Dedifferentiated amniotic fluid mesenchymal stem cell (primary cell): Measurements from ENCODE around the gene TLR9.
"Not testable (repeated sequence)": the region's sequence is repeated elsewhere in the genome, so short reads cannot be mapped to it uniquely, and the experiment has no call there.

Experiments used
- DNase-seq: peaks from one replicate; pipeline ENCODE4 v3.0.0-alpha.2; 2016; ENCODE audit errors: extremely low spot score

TLR9 gene, protein sequence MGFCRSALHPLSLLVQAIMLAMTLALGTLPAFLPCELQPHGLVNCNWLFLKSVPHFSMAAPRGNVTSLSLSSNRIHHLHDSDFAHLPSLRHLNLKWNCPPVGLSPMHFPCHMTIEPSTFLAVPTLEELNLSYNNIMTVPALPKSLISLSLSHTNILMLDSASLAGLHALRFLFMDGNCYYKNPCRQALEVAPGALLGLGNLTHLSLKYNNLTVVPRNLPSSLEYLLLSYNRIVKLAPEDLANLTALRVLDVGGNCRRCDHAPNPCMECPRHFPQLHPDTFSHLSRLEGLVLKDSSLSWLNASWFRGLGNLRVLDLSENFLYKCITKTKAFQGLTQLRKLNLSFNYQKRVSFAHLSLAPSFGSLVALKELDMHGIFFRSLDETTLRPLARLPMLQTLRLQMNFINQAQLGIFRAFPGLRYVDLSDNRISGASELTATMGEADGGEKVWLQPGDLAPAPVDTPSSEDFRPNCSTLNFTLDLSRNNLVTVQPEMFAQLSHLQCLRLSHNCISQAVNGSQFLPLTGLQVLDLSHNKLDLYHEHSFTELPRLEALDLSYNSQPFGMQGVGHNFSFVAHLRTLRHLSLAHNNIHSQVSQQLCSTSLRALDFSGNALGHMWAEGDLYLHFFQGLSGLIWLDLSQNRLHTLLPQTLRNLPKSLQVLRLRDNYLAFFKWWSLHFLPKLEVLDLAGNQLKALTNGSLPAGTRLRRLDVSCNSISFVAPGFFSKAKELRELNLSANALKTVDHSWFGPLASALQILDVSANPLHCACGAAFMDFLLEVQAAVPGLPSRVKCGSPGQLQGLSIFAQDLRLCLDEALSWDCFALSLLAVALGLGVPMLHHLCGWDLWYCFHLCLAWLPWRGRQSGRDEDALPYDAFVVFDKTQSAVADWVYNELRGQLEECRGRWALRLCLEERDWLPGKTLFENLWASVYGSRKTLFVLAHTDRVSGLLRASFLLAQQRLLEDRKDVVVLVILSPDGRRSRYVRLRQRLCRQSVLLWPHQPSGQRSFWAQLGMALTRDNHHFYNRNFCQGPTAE

DNA sequence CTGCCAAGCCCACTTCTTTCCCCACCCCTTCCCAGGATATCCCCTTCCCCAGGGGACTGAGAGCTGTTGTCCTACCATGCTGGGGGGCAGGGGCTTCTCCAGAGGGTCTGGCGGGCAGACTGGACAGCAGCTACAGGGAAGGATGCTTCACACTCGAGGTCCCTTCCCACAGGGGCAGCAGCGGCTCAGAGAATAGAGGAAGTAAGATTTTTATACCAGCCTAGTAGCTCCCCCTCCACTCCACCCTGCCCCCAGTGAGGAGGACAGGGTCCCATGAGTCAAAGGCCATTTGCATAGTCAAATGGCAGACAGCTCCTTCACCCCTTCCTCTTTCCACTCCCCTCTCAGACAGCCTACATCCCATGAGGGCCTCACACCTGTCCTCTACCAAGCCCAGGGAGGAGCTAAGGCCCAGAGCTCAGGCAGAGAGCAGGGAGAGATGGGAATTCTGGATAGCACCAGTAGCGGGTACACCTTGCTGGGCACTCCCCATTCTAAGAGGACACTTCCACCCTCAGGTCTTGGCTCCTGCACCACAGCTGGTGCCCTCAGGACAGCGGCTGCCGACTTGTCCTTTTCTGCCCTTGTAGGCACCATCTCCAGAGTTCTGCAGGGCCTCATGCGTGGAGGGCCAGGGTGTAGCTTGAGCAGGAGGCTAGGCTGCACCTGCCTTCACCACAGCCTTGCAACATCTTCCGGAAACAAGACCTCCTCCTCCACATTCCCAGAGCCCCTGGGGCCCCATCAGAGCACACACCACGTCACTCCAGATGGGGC, at the start of gene TLR9:
Gene TLR9, minus strand, starts transcription at position 194 of the 777 bp plus-strand sequence. Its CDS starts 116 bp downstream, at position 78.
- no peak for DNase-seq

DNA sequence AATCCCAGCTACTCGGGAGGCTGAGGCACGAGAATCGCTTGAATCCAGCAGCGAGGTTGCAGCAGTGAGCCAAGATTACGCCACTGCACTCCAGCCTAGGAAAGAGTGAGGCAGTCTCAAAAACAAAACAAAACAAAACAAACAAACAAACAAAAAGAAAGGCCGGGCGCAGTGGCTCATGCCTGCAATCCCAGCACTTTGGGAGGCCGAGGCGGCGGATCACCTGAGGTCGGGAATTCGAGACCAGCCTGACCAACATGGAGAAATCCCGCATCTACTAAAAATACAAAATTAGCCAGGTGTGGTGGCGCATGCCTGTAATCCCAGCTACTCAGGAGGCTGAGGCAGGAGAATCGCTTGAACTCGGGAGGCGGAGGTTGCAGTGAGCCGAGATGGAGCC, 49.3 kb upstream of the TLR9 start:
- not testable (repeated sequence) for DNase-seq

DNA sequence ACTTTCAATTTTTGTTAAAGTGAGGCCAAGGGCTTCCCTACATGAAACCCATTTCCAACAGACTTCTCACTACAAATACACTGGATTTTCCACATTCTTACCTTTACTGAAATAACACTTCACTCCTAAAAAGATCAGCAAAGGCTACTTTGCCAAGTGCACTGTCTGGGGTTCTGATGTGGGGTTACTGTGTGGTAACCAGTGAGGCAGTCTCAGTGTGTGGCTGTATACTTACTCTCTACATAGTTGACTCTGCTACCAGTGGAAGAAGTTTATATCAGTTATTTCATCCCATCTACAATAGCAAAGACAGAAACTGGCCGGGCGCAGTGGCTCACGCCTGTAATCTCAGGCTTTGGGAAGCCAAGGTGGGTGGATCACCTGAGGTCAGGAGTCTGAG, 47.4 kb upstream of the TLR9 start:
- no peak for DNase-seq

DNA sequence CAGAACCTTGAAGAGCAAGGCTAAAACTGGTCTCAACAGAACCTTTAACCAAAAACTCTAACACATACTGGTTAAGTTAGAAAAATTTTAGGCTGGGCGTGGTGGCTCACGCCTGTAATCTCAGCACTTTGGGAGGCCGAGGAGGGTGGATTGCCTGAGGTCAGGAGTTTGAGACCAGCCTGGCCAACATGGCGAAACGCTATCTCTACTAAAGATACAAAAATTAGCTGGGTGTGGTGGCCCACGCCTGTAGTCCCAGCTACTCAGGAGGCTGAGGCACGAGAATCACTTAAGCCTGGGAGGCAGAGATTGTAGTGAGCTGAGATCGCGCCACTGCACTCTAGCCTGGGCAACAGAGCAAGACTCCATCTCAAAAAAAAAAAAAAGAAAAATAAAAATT, 46.7 kb upstream of the TLR9 start:
- not testable (repeated sequence) for DNase-seq

DNA sequence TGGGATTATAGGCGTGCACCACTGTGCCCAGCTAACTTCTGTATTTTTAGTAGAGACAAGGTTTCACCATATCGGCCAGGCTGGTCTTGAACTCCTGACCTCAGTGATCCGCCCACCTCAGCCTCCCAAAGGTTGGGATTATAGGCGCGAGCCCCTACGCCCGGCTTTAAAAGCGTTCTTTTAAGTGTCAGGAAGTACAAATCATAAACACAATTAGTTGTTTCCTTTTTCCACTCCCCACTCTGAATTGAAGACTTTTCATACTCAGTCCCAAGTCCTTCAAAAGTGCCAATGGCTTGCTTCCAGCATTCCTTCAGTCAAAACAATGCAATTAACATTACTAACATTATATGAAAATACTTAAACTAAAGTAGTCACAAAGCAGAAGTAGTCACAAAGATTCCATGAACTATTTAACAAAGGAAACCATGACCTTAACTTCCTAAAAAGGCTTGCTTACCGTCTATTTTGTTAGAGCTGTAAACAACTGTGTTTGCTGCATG, 44.9 kb upstream of the TLR9 start:
- no peak for DNase-seq

DNA sequence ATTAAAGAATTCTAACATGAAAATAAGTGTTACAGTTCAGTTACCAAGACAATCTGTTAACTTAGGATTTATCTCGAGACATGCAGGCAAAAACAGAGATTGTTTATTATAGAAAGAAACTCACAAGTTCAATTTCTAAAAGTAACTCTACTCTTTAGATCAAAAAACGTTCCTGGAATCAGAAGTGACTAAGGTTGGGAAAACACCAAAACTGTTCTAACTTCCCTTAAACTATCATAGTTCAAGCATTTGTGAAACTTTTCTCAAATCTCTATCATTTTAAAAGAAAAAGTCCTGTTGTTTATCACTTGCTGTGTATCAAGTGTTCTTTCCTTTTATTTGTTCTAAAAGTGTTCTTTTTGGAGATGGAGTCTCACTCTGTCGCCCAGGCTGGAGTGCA, 44.3 kb upstream of the TLR9 start:
- DNase-seq = no peak

DNA sequence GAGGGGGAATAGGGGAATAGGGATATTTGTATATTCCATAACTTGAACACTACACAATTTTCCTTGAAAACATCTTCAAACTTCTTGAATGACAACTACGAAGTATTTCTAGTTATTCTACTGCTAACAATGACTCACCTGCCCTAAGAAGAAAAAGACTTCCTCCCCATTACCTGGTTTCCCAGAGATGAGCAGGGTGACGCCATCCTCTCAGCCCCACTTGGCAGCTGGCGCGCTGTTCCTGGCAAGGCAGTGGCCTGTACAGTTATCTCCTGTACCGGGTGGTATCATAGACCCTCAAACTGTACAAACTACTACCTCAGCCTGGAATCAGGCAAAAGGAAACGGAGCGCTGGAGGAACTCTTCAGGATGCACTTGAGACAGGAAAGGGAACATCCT, 42.6 kb upstream of the TLR9 start:
- DNase-seq = no peak

DNA sequence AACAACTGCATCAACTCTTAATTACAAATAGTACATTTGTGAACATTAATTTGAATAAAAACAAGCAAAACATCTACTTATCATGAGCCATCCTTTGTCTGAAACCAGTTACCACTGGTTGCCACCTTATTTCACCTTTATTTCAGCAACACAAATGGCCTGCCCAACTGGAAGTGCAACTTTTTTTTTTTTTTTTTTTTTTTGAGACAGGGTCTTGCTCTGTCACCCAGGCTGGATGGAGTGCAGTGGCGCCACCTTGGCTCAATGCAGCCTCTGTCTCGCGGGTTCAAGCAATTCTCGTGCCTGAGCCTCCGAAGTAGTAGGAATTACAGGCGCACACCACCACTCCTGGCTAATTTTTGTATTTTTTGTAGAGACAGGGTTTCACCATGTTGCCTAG, 39.9 kb upstream of the TLR9 start:
- no peak for DNase-seq

DNA sequence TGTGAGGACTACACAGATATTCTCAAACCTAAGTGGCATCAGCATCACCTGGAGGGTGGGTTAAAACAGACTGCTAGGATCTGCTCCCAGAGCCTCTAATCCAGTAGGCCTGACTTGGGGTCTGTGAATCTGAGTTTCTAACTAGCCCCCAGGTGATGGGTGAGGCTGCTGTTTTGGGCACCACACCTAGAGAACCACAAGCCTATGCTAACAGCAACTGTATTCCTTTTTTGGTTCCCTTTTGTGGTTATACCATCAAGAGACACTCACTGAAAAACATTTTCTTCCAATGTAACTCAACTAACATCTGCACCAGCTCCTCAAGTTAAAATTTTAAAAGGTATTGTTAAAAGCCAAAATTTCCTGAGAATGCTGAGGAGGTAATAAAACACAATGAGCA, 37.0 kb upstream of the TLR9 start:
- no peak for DNase-seq

DNA sequence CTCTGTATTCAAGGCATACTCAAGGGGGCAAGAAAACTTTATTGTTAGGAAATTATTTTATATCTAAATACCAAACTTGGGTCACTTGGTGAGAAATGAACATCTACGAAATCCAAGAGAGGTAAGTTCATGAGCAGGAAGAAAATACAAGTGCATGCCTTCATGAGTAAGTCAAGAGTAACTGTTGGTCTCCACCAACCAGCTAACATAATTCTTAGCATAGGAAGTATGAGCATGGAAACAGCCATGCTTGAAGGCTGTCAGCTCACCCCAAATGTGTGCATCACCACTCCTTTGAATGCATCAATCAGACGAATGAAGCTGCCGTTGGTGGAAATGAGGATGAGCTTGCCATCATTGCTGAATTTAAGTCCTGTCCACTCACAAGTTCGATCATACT, 34.0 kb upstream of the TLR9 start:
- DNase-seq = no peak

DNA sequence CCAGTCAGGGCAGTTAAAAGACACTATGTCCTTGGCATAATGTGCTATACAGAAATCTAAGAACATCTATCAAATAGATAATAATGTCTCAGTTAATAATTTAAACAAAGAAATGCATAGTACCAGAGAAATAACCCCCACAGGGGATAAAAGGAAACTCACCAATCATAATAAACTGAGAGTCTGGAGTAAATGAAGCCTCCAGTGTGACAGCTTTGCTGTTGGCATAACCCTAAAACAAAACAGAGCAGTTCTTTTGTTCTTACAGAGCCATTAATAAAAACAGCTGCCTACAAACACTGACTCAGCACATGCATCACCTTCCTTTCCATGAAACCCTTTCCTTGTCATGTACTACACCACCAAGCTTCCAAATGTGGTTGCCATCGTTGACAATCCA, 33.6 kb upstream of the TLR9 start:
- DNase-seq = no peak

DNA sequence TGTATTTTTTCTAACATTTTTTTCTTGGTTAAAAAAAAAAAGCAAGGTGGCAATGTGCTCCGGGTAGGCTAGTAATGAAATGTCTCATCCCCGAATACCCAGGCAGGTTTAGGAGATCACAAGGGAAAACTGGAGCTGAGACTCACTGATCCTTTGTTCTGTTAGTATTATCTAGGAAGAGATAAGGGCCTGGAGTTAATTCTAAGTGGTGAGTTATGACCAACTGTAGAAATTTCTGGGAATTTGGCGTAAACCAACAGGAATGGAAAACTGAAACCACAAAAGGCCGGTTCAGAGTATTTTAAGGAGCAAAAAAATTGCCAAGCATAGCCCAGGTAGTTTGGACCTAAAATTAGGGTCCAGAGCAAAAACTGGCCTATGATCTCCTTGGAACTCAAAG, 32.5 kb upstream of the TLR9 start:
- no peak for DNase-seq

DNA sequence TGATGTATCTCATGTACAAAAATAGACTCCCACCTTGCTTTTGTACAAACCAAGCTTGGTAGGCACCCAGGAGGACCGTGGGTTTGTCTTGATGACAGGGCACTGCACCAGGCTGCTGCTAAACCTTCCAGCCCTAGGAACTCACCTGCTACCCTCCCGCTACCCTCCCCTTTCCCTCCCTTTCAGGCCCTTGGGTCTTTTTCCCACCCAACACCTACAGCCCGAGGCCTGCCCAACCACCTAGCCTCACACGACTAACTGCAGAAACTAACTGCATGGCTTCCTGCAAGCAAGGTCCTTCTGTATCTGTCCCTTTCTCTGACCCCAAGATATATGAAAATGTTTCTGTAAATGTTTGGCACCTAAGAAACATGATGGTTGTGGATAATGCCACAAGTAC, 31.2 kb upstream of the TLR9 start:
- no peak for DNase-seq

DNA sequence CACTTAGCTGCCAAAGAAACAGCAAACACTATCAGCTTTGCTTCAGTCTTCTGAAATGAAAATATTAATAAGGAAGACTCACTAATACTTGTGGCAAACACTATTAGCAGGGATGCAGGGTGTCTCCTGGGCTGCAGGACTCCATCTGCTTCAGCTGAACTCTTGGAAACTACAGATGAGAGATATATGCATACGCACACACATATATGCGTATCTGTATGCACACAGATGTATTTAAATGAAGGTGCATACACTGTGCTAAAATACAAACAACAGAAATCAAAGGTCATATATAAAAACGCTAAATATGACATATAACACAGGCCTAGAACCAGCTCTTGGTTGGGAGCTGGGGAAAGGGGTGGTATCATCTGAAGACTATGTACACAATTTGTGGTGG, 30.7 kb upstream of the TLR9 start:
- DNase-seq = no peak

DNA sequence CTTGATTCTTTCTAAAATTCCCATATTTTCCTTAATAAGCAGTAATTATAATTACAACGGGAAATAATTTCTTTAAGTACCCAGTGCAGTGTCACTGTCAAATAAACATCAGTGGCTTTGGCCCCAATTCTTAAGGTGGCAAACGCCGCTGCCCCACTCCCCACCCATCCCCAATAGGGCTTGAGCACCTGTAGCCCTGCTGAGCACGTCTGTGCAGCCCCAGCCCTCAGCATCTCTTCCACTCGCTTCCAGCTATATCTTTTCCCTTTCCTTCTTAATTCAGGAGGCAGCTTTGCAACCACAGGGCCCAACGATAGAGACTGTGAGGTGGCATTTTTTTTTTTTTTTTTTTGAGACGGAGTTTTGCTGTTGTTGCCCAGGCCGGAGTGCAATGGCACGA, 29.2 kb upstream of the TLR9 start:
- DNase-seq = no peak

DNA sequence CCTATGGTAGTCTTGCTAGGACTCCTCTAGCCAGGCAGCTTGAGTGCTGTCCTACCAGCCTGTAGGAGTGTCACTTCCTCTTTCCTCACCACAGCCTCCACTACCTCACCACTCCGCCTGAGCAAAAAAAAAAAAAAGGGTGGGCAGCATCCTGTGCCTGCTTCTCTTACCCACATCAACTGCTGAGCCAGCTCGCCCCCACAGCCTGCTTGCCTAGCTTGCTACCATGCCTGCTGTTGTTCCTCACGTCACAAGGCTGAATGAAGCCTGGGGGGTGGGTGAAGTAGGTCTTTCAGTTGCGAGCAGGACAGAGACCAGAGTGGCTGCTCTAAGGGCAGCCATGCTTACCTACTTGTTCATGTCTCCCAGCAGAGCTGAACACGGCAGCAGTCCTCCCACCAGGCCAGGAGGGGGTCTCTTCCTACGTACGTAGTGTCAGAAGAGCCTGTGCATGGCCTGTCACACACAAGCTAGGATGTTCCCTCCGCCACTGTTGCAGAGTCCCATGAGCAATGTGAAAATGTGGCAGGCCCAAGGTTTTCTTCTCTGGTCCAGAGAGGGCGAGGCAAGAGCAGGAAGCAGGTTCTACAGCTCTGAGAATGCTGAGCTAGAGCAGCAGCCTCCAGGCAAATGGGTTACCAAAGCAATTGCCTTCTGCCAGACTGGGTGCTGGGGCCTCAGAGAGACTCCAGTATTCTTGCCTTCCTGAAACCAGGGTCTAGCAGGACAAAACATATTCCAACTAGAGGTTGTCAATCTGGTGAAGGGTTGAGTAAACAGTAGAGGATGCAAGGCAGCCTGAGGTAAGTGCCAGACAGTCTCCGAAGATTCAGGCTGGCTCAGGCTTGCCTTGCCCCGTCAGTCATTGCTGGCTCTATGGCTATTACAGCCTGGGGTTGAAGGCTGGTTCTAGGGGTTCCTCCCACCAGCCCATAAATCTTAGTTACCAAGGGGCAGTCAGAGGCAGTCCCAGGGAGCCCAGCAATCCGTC, 28.2 kb upstream of the TLR9 start:
- no peak for DNase-seq

DNA sequence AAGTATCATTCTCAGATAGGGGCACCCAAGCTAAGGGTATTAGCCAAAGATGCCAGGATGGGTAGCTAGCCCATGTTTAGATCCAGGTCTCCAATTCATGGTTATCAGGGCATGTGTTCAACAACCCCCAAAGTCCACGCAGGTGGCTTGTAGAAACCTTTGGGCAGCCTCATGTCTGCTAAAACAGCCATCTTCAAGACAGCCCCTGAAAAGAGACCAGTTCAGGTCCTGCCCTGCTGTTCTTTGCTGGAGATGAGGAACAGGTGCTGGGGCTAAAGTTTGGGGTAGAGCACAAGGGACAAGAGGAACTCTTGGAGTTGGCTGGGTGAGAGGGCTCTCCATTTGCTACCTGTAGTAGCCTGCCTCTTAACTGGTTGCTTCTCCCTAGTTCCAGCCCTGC, 24.7 kb upstream of the TLR9 start:
- no peak for DNase-seq

DNA sequence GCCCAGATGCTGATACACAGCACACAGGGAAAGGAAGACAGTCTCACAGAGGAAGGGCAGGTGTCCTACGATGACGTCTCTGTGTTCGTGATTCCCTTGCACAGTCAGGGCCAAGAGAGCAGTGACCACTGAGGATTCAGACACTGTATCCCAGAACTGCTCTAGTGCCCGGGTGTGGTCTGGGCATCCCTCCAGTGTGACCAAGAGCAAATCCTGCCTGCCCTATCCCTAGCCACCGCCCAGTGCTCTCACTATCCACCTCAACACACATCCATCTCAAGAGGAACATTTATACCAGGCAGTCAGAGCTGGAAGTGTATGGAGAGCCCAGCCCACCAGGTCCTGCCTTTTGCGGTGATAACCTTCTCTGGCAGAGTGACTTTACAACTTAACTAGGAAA, 24.2 kb upstream of the TLR9 start:
- no peak for DNase-seq

DNA sequence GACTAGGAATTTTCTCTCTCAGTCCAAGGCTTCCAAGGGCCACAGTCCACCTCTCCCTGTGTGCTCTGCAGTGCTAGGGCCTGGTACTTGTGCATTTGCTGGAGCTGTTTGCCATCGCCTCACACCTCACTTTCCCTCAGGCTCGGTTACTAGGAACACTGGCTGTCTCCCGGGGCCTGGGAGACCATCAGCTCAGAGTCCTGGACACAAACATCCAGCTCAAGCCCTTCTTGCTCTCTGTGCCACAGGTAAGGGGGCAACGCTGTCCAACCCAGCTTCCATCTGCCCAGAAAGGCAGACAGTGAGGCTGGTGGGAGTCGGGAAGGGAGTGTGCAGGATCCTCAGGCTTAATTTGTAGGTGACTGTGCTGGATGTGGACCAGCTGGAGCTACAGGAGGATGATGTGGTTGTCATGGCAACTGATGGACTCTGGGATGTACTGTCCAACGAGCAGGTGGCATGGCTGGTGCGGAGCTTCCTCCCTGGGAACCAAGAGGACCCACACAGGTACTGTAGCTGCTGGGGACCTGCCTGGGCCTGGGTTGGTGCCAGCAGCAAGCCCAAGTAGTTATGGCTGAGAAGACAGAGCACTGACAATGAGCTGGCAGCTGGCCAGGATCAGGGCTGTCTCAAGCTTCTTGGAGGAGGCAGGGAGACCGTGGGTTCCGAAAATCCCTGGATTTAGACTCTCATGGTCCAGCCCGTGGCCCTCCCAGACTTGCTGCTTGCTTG, 23.5 kb upstream of the TLR9 start:
- no peak for DNase-seq

DNA sequence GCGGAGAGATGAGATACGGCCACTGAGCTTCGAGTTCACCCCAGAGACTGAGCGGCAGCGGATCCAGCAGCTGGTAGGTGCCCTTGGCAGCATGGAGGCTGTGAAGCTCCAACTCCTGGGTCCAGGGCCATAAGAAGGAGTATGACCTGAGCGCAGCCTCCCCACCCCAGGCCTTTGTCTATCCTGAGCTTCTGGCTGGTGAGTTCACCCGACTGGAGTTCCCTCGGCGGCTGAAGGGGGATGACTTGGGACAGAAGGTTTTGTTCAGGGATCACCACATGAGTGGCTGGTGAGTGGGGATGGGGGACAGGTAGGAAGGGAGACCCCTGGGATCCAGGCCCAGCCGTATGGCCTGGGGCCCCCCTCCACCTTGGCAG, 22.7 kb upstream of the TLR9 start:
- DNase-seq = no peak
